Measurements from ENCODE around the gene GRAMD4. TPM values are rescaled to one million over a fixed set of nuclear protein-coding genes. Genes with fewer than 3 reads are reported as not detected.

Gene GRAMD4
- total RNA-seq, 1 experiment from 2014 or later: 18.4 TPM

- Histone ChIP-seq H3K36me3 (ENCODE audit: insufficient read depth, low read length, poor library complexity, severe bottlenecking) (no peaks in the 10 kb centered on the region), H3K27ac (ENCODE audit: low read depth, low read length, poor library complexity, severe bottlenecking) (no peak overlapping the region), H3K9me3 (ENCODE audit: low read depth, low read length, poor library complexity, severe bottlenecking) (no peaks in the 10 kb centered on the region), H3K4me1 (ENCODE audit: insufficient read depth, low read length, poor library complexity, severe bottlenecking) (no peaks in the 10 kb centered on the region), H3K4me3 (ENCODE audit: low read depth, low read length, poor library complexity, severe bottlenecking) (no peak overlapping the region), H3K27me3 (replicated peaks; ENCODE audit: insufficient read depth, low read depth, low read length, poor library complexity) (no peaks in the 10 kb centered on the region)
- DNase-seq (ENCODE audit: low spot score): no peak
- intact Hi-C loops (cut with micrococcal nuclease; ENCODE audit: unreplicated experiment): no loop called here
- ChIA-PET POLR2A (ENCODE audit: low non-redundant PET) (no interaction called here), CTCF (no interaction called here)
- no TSS peak for BruUV-seq (replicated peaks)
- TF ChIP-seq CTCF (conservative IDR thresholded peaks at IDR 0.05; ENCODE audit: low read depth, low read length): no peak
- no peak for TF ChIP-seq EZH2 (IDR thresholded peaks at IDR 0.05; ENCODE audit: borderline replicate concordance, low read depth, low read length, poor library complexity, severe bottlenecking)
These were observed 9.0 kb upstream of the GRAMD4 start for GRCh38 chr22:46611189-46611588.

- H3K4me1 ChIP-seq (ENCODE audit: insufficient read depth, low read length, poor library complexity, severe bottlenecking): no peaks in the 10 kb centered on the region
- ChIA-PET POLR2A (ENCODE audit: low non-redundant PET) (no interaction called here), CTCF (no interaction called here)
- H3K4me3 ChIP-seq (ENCODE audit: low read depth, low read length, poor library complexity, severe bottlenecking): no peak overlapping the region
- no peak for TF ChIP-seq CTCF (conservative IDR thresholded peaks at IDR 0.05; ENCODE audit: low read depth, low read length)
- no peak for TF ChIP-seq EZH2 (IDR thresholded peaks at IDR 0.05; ENCODE audit: borderline replicate concordance, low read depth, low read length, poor library complexity, severe bottlenecking)
- intact Hi-C loops (cut with micrococcal nuclease; ENCODE audit: unreplicated experiment): no loop called here
- no peaks in the 10 kb centered on the region for H3K27me3 ChIP-seq (replicated peaks; ENCODE audit: insufficient read depth, low read depth, low read length, poor library complexity)
- no peak overlapping the region for H3K27ac ChIP-seq (ENCODE audit: low read depth, low read length, poor library complexity, severe bottlenecking)
- H3K36me3 ChIP-seq (ENCODE audit: insufficient read depth, low read length, poor library complexity, severe bottlenecking): no peaks in the 10 kb centered on the region
- no peaks in the 10 kb centered on the region for H3K9me3 ChIP-seq (ENCODE audit: low read depth, low read length, poor library complexity, severe bottlenecking)
- DNase-seq (ENCODE audit: low spot score): no peak
- BruUV-seq (replicated peaks): no TSS peak
These were observed 7.8 kb upstream of the GRAMD4 start for GRCh38 chr22:46612341-46612903.

GRCh38 chr22:46612904-46613605 lies 7.1 kb upstream of the GRAMD4 start:
- CTCF ChIA-PET: no interaction called here
- Histone ChIP-seq H3K27me3 (replicated peaks; ENCODE audit: insufficient read depth, low read depth, low read length, poor library complexity) (no peaks in the 10 kb centered on the region), H3K36me3 (ENCODE audit: insufficient read depth, low read length, poor library complexity, severe bottlenecking) (no peaks in the 10 kb centered on the region), H3K4me3 (ENCODE audit: low read depth, low read length, poor library complexity, severe bottlenecking) (no peak overlapping the region), H3K27ac (ENCODE audit: low read depth, low read length, poor library complexity, severe bottlenecking) (no peak overlapping the region), H3K4me1 (ENCODE audit: insufficient read depth, low read length, poor library complexity, severe bottlenecking) (no peaks in the 10 kb centered on the region), H3K9me3 (ENCODE audit: low read depth, low read length, poor library complexity, severe bottlenecking) (no peaks in the 10 kb centered on the region)
- intact Hi-C loops (cut with micrococcal nuclease; ENCODE audit: unreplicated experiment): no loop called here
- no TSS peak for BruUV-seq (replicated peaks)
- POLR2A ChIA-PET (ENCODE audit: low non-redundant PET): no interaction called here
- TF ChIP-seq CTCF (conservative IDR thresholded peaks at IDR 0.05; ENCODE audit: low read depth, low read length) (no peak), EZH2 (IDR thresholded peaks at IDR 0.05; ENCODE audit: borderline replicate concordance, low read depth, low read length, poor library complexity, severe bottlenecking) (no peak)
- DNase-seq (ENCODE audit: low spot score): no peak
